HepG2 (cell line): ENCODE data around the gene MS4A14. TPM values are rescaled to one million over a fixed set of nuclear protein-coding genes. Genes with fewer than 3 reads are reported as not detected.

Source experiments
- ATAC-seq: fragments of 200-7000 bp; cut with Tn5 transposase; 3 replicates; pipeline ENCODE4 v1.9.1; 2020; ENCODE audit warnings: mild to moderate bottlenecking, moderate library complexity
- BruUV-seq: library from RNA; stranded (reverse); fragments of 400-500 nt; replicated peaks from 2 replicates; lab custom pipeline; 2021; lab: Mats Ljungman, UMichigan
- CTCF ChIA-PET: fragments of 300-600 bp; formaldehyde crosslinking; extraction: SDS; loops from one replicate; lab custom pipeline; 2021; ENCODE audit warnings: low total read pairs, inconsistent platforms, low intra/inter-chr PET ratio; lab: Yijun Ruan, JAX
- POLR2A ChIA-PET: fragments of 350-600 bp; sonication (Branson Sonifier 250); formaldehyde crosslinking; loops from one replicate; lab custom pipeline; 2020; ENCODE audit warnings: antibody characterized with exemption, inconsistent platforms; lab: Yijun Ruan, JAX
- DNase-seq: peaks from one replicate; pipeline ENCODE4 v3.0.0-alpha.2; 2015; ENCODE audit warnings: low spot score
- FAIRE-seq: peaks from 3 replicates; lab custom pipeline; 2011; peaks lifted over from hg19 to GRCh38; lab: Jason Lieb, UNC
- H2AFZ ChIP-seq: one replicate; pipeline ENCODE4 v1.6.1; 2011; ENCODE audit warnings: low read length, inconsistent platforms
- H3K27ac ChIP-seq: fragments of 300-600 bp; 3 replicates; pipeline ENCODE4 v1.8.0; 2011; ENCODE audit warnings: mixed run types, mild to moderate bottlenecking, mixed read lengths, low read length, inconsistent platforms; ENCODE audit not compliant: insufficient read depth; ENCODE audit errors: extremely low read length
- H3K27me3 ChIP-seq, 2 experiments: fragments of 200-600 bp in 1 of 2; 2 replicates in 1 of 2; 3 replicates in 1 of 2; pipeline versions ENCODE4 v1.6.0 to v1.8.0; 2011; ENCODE audit warnings: low read length in 2 of 2, mild to moderate bottlenecking in 2 of 2, moderate library complexity in 2 of 2, inconsistent platforms in 1 of 2; ENCODE audit not compliant: insufficient read depth in 2 of 2, control insufficient read depth in 1 of 2
- H3K36me3 ChIP-seq, 2 experiments: fragments of 200-600 bp in 1 of 2; replicated peaks in 1 of 2; 2 replicates in 1 of 2; 3 replicates in 1 of 2; pipeline versions ENCODE4 v1.5.1 to v1.8.0; 2011; ENCODE audit warnings: low read length in 2 of 2, inconsistent platforms in 1 of 2; ENCODE audit not compliant: insufficient read depth in 2 of 2, control insufficient read depth in 1 of 2
- H3K4me1 ChIP-seq: 2 replicates; pipeline ENCODE4 v1.5.1; 2012; ENCODE audit warnings: low read length, inconsistent platforms; ENCODE audit not compliant: insufficient read depth
- H3K4me2 ChIP-seq: 2 replicates; pipeline ENCODE4 v1.6.0; 2011; ENCODE audit warnings: low read depth, low read length, inconsistent platforms
- H3K4me3 ChIP-seq, 3 experiments: fragments of 200-600 bp in 1 of 3; sonication (generic), shearing (Covaris generic) in 1 of 3; replicated peaks in 1 of 3; 2 replicates each; pipeline ENCODE4 v1.5.1; 2011 to 2016; ENCODE audit warnings: low read length in 3 of 3, inconsistent platforms in 2 of 3, low read depth in 2 of 3, mild to moderate bottlenecking in 2 of 3, control low read depth in 1 of 3, mixed read lengths in 1 of 3; ENCODE audit not compliant: insufficient read depth in 1 of 3
- H3K79me2 ChIP-seq: one replicate; pipeline ENCODE4 v1.6.1; 2011; ENCODE audit warnings: low read length, inconsistent platforms; ENCODE audit not compliant: insufficient read depth
- H3K9ac ChIP-seq: 2 replicates; pipeline ENCODE4 v1.6.0; 2011; ENCODE audit warnings: mild to moderate bottlenecking, low read depth, low read length, inconsistent platforms; ENCODE audit not compliant: insufficient read depth
- H3K9me3 ChIP-seq: 2 replicates; pipeline ENCODE4 v1.5.1; 2012; ENCODE audit warnings: mild to moderate bottlenecking, low read length
- H4K20me1 ChIP-seq: 2 replicates; pipeline ENCODE4 v1.6.0; 2011; ENCODE audit warnings: inconsistent platforms, mild to moderate bottlenecking, low read length, moderate library complexity; ENCODE audit not compliant: insufficient read depth
- ARID5B ChIP-seq: IDR thresholded peaks from 2 replicates; pipeline ENCODE4 v1.4.0; 2020; ENCODE audit warnings: mild to moderate bottlenecking, missing genetic modification reagents
- ATF5 ChIP-seq: sonication (generic); formaldehyde crosslinking; IDR thresholded peaks from 2 replicates; pipeline ENCODE4 v1.4.0; 2020; ENCODE audit warnings: mild to moderate bottlenecking, low read depth, missing genetic modification reagents
- FOXA1 ChIP-seq, 2 experiments: fragments of 450-650 bp in 1 of 2; sonication (generic) in 1 of 2; formaldehyde crosslinking in 1 of 2; IDR thresholded peaks; 2 replicates each; pipeline versions ENCODE4 v1.4.0 to v1.6.1; 2016 to 2020; ENCODE audit warnings: missing genetic modification reagents in 1 of 2
- HHEX ChIP-seq: IDR thresholded peaks from 2 replicates; pipeline ENCODE4 v1.6.1; 2016; ENCODE audit warnings: control low read depth
- KMT2B ChIP-seq: IDR thresholded peaks from 2 replicates; pipeline ENCODE4 v1.6.1; 2016; ENCODE audit warnings: missing genetic modification reagents, missing compliant biosample characterization
- TARDBP ChIP-seq: sonication (generic); formaldehyde crosslinking; IDR thresholded peaks from 2 replicates; pipeline ENCODE4 v1.8.0; 2022; ENCODE audit warnings: mild to moderate bottlenecking, missing genetic modification reagents
- U2AF1 ChIP-seq: fragments of 200-400 bp; formaldehyde crosslinking; optimal IDR thresholded peaks from 2 replicates; pipeline ENCODE3; 2017; ENCODE audit warnings: mild to moderate bottlenecking, low read depth, low read length
- ZBTB49 ChIP-seq: sonication (generic); formaldehyde crosslinking; IDR thresholded peaks from 2 replicates; pipeline ENCODE4 v1.4.0; 2020; ENCODE audit warnings: missing genetic modification reagents, borderline replicate concordance
- ZNF446 ChIP-seq: sonication (generic); formaldehyde crosslinking; IDR thresholded peaks from 2 replicates; pipeline ENCODE4 v1.5.0; 2020; ENCODE audit warnings: mild to moderate bottlenecking, missing genetic modification reagents
- ZNF710 ChIP-seq: sonication (generic); formaldehyde crosslinking; IDR thresholded peaks from 2 replicates; pipeline ENCODE4 v1.5.0; 2020; ENCODE audit warnings: mild to moderate bottlenecking, missing genetic modification reagents, borderline replicate concordance
- ZNF891 ChIP-seq: sonication (generic); formaldehyde crosslinking; IDR thresholded peaks from 2 replicates; pipeline ENCODE4 v1.5.0; 2020; ENCODE audit warnings: mild to moderate bottlenecking, missing genetic modification reagents
- WGBS: methylation state at CpG from one replicate; pipeline ENCODE4 v1.1.6; 2017; ENCODE audit warnings: low lambda C conversion rate; 5-methylcytosine and 5-hydroxymethylcytosine counted together
- in situ Hi-C: cut with HindIII; loops from 2 replicates; pipeline ENCODE4 v1.10.0; 2017; ENCODE audit warnings: low pct_unique_long_range_greater_than_20kb; ENCODE audit not compliant: extremely low pct_ligation_motif_present
- intact Hi-C: fragments of 100-400 bp; cut with micrococcal nuclease; formaldehyde crosslinking; loops from one replicate; pipeline ENCODE4 v1.10.0; 2022; ENCODE audit not compliant: unreplicated experiment
- polyA plus RNA-seq, 8 experiments: library from polyadenylated mRNA; depleted of rRNA in 3 of 8; stranded (reverse) in 7 of 8; unstranded in 1 of 8; fragments of >200 nt; fragmentation: Illumina TruSeq in 4 of 8; extraction: Trizol in 4 of 8; gene quantifications; 2 replicates each; pipeline versions ENCODE4 v1.2.1 to v1.2.3, GENCODE V29; 2011 to 2016; ENCODE audit warnings: low read depth in 4 of 8, missing spikeins in 1 of 8, mixed read lengths in 1 of 8; ENCODE audit not compliant: insufficient read depth in 1 of 8
- total RNA-seq, 5 experiments: library from RNA; depleted of rRNA; stranded (reverse); fragments of >200 nt; fragmentation: Illumina TruSeq; extraction: Trizol; gene quantifications; 2 replicates each; pipeline ENCODE4 v1.2.3, GENCODE V29; 2016; ENCODE audit warnings: low read depth in 1 of 5
- TF ChIP-seq, protein P1 (sequence below): sonication (generic); formaldehyde crosslinking; IDR thresholded peaks from 2 replicates; pipeline ENCODE4 v1.4.0; 2020; ENCODE audit warnings: missing genetic modification reagents
- TF ChIP-seq, protein P2 (sequence below): sonication (generic); formaldehyde crosslinking; IDR thresholded peaks from 2 replicates; pipeline ENCODE4 v1.8.0; 2023; ENCODE audit warnings: mild to moderate bottlenecking, missing genetic modification reagents

The MS4A14 gene
- total and polyA plus RNA-seq, 2 of the 13 experiments (the other 11 are each of a cell fraction or from before 2014, with no cell fraction given), result not detected

- POLR2A ChIA-PET, result no interaction called here
- H4K20me1 ChIP-seq, result no peaks in the 10 kb centered on the region
- in situ Hi-C loops (no loop called here), intact Hi-C loops (no loop called here)
- FAIRE-seq (no peak), ATAC-seq (no peak), DNase-seq (no peak)
- no peaks in the 10 kb centered on the region for H3K9me3 ChIP-seq
- no TSS peak for BruUV-seq
- no peak overlapping the region for H3K4me3 ChIP-seq
- H3K79me2 ChIP-seq, result no peaks in the 10 kb centered on the region
- CTCF ChIA-PET, result no interaction called here
- H3K4me1 ChIP-seq, result peaks cover 11% of the 10 kb centered on the region
- H3K36me3 ChIP-seq, result no peaks in the 10 kb centered on the region
- 0% methylated on average over 1 of the region's 1 CpG for WGBS
- H3K4me2 ChIP-seq, result no peak overlapping the region
- no peak overlapping the region for H3K9ac ChIP-seq
- no peak overlapping the region for H2AFZ ChIP-seq
- H3K27ac ChIP-seq, result no peak overlapping the region
- peaks cover 0 to 10% of the 10 kb centered on the region in 2 experiments; a peak in 3 of 5 replicates for H3K27me3 ChIP-seq
- TF ChIP-seq FOXA1 (IDR thresholded peaks at IDR 0.05), result no peak
- TF ChIP-seq FOXA1 (CRISPR knock-in tag; IDR thresholded peaks at IDR 0.05), result no peak
- no peak for TF ChIP-seq ARID5B (CRISPR knock-in tag)
- no peak for TF ChIP-seq HHEX
- TF ChIP-seq ZNF710 (CRISPR knock-in tag), result no peak
- TF ChIP-seq ZNF446 (CRISPR knock-in tag), result no peak
- TF ChIP-seq KMT2B, result no peak
- TF ChIP-seq ATF5, result no peak
- TF ChIP-seq, protein P1, sequence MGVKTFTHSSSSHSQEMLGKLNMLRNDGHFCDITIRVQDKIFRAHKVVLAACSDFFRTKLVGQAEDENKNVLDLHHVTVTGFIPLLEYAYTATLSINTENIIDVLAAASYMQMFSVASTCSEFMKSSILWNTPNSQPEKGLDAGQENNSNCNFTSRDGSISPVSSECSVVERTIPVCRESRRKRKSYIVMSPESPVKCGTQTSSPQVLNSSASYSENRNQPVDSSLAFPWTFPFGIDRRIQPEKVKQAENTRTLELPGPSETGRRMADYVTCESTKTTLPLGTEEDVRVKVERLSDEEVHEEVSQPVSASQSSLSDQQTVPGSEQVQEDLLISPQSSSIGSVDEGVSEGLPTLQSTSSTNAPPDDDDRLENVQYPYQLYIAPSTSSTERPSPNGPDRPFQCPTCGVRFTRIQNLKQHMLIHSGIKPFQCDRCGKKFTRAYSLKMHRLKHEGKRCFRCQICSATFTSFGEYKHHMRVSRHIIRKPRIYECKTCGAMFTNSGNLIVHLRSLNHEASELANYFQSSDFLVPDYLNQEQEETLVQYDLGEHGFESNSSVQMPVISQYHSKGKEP (CRISPR knock-in tag), result no peak
- no peak for TF ChIP-seq TARDBP
- no peak for TF ChIP-seq ZNF891 (CRISPR knock-in tag)
- TF ChIP-seq ZBTB49 (CRISPR knock-in tag), result no peak
- TF ChIP-seq U2AF1, result no peak
- TF ChIP-seq, protein P2, sequence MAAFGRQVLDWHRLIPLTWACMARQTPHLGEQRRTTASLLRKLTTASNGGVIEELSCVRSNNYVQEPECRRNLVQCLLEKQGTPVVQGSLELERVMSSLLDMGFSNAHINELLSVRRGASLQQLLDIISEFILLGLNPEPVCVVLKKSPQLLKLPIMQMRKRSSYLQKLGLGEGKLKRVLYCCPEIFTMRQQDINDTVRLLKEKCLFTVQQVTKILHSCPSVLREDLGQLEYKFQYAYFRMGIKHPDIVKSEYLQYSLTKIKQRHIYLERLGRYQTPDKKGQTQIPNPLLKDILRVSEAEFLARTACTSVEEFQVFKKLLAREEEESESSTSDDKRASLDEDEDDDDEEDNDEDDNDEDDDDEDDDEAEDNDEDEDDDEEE (CRISPR knock-in tag), result no peak
Measured at GRCh38 chr11:60371854-60372253, 24.4 kb upstream of the MS4A14 start.
